HG03342 (cell line): ENCODE results near the gene EIF4A3.

Experiments
- ATAC-seq: cut with Tn5 transposase; IDR thresholded peaks from one replicate; pipeline ENCODE4 v1.9.1; 2021; ENCODE audit warnings: mild to moderate bottlenecking, moderate library complexity; ENCODE audit not compliant: unreplicated experiment

The EIF4A3 gene

DNA sequence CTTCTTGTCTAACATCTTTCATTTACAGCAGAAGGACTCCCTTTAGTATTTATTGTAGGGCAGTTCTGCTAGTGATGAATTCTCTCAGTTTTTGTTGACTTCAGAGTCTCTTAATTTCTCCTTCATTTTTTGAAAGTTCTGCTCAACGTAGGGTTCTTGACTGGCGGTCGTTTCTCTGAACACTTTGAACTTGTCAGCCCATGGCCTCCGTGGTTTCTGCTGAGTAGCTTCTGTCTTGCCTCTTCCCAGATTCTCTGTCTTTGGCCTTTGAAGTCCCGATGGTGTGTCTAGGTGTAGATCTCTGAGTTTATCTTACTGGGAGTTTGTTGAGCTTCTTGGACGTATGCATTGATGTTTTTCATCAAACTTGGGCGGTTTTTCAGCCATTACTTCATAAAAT lies 32.2 kb downstream of the EIF4A3 start:
- ATAC-seq, result no peak

GRCh38 chr17:80113033-80113484 lies 33.9 kb downstream of the EIF4A3 start:
- no peak for ATAC-seq

DNA sequence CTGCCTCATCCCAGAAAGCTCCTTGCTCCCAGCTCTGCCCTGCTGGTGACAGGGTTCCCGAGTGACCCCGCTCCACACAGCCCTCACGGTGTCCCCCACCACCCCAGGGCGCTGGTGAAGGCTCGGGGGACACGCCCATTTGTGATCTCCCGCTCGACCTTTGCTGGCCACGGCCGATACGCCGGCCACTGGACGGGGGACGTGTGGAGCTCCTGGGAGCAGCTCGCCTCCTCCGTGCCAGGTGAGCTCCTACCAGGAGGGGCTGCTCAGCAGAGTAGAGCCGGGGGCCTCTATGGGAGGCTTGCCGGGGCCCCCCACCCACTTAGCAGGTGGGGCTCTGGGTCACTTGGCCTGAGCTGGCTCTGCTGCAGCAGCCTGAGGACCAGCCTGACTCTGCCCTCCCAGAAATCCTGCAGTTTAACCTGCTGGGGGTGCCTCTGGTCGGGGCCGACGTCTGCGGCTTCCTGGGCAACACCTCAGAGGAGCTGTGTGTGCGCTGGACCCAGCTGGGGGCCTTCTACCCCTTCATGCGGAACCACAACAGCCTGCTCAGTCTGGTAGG lies 34.4 kb downstream of the EIF4A3 start:
- ATAC-seq, result no peak

DNA sequence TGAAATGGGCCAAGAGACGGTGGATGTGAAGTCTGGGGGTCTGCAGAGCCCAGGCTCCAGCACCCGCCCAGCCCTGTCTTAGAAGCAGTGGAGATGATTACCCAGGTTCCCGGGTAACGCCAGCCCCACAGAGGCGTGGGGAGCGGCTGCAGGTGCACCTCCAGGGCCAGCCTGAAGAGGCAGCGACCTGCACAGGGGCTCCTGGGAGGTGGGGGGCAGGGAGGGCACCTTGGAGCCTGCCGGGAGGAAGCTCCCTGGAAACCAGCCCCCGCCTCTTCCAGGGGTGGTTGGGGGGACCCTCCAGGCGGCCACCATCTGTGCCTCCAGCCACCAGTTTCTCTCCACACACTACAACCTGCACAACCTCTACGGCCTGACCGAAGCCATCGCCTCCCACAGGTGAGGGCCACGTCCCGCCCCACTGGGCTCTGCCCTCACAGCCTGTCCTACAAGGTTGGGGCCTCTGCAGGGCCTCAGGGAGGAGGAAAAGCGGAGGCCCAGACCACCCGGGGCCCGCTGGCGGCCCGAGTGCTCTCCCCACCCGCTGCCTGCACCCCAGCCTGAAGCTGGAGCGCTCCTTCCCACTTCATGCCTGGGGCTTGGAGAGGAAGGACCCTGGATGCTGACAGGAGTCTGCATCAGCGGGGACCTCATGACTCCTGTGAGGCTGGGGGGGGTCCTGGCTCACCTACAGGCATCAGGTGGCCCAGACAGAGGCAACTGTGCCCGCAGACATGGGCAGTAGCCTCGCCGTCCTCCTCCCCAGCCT lies 35.0 kb downstream of the EIF4A3 start:
- no peak for ATAC-seq

DNA sequence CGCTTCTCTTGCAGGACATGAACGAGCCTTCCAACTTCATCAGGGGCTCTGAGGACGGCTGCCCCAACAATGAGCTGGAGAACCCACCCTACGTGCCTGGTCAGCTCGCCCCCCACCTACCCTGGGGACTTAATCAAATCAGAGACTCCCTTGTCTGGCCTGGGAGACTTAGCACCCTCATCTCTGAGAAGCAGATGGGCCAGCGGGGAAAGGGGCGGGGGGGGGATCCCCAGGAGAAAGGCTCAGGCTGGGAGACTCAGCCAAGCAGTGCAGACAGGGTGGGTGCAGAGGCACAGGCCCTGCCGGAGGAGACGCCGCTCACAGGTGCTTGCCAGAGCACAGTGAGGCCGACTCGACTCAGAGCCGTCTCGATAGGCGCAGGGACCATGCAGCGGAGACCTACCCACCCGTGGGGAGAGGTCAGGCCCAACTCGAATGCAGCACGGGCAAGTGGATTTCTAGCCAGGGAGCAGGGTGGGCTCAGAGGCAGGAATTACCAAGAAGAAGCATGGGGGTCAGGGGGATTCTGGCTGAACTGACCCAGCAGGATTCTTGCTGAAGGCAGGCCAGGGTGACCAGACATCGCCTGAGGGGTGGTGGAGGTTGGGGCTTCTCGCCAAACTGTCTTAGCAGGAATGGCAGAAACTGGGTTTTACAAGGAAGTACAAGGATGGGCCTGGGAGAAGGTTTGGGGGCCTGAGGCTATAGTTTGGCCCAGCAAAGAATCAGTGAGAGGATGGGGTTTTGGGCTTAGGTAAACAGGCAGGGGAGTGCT lies 35.8 kb downstream of the EIF4A3 start:
- no peak for ATAC-seq

- no peak for ATAC-seq
Observed at GRCh38 chr17:80110447-80110812, 36.5 kb downstream of the EIF4A3 start.

DNA sequence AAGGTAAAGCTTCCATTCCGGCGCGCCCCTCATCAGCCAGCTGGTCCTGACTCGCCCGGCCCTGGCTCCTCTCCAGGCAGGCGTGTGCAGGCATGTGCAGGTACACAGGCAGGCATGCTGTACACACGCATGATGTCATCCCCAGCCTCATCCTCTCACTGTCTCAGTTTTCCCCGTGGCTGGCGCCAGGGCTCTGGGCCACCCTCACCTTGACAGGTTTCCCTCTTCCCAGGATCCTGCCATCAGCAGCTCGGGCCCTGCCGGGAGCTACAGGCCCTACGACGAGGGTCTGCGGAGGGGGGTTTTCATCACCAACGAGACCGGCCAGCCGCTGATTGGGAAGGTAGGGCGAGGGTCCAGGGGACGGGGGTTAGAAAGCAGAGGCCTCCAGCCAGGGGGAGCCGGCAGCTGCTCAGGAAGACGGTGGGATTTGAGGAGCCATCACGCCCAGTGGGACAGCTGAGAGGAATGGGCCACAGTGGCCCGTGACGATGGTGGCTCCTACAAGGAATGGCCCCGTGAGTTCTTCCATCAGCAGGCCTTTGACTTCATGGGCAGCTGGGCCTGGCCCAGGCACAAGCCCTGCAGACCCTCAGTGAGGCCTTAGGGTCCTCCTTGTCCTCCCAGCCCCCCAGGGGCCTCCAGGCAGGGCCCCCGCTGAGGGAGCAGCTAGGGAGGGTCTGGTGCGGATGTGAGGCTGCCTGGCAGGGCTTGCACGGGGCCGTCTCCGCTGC lies 37.0 kb downstream of the EIF4A3 start:
- ATAC-seq, result no peak

GRCh38 chr17:80109066-80109660 lies 37.8 kb downstream of the EIF4A3 start:
- no peak for ATAC-seq

DNA sequence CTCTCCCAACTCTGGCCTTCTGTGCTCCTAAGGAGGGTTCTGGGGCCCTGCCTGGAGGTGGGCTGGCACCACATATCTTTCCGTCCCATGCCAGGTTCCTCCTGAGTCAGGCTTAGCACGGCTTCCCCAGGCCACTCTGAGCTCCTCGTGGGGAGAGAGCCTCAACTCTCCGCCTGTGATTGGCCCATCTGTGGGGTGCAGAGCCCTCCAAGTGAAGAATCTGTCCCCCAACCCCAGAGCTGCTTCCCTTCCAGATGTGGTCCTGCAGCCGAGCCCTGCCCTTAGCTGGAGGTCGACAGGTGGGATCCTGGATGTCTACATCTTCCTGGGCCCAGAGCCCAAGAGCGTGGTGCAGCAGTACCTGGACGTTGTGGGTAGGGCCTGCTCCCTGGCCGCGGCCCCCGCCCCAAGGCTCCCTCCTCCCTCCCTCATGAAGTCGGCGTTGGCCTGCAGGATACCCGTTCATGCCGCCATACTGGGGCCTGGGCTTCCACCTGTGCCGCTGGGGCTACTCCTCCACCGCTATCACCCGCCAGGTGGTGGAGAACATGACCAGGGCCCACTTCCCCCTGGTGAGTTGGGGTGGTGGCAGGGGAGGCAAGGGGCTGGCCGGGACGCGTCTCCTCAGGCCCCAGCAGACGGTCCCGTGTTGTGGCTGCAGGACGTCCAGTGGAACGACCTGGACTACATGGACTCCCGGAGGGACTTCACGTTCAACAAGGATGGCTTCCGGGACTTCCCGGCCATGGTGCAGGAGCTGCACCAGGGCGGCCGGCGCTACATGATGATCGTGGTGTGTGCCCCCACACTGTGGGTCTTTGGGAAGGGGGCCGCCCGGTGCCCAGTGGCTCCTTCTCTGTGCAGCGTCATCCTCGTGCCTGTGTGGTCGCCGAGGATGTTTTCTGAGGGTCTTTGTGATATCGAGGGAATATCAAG lies 38.6 kb downstream of the EIF4A3 start:
- no peak for ATAC-seq

- ATAC-seq, result no peak
Observed at GRCh38 chr17:80107231-80108021, 39.5 kb downstream of the EIF4A3 start.

- no peak for ATAC-seq
Observed at GRCh38 chr17:80106751-80107150, 40.2 kb downstream of the EIF4A3 start.

DNA sequence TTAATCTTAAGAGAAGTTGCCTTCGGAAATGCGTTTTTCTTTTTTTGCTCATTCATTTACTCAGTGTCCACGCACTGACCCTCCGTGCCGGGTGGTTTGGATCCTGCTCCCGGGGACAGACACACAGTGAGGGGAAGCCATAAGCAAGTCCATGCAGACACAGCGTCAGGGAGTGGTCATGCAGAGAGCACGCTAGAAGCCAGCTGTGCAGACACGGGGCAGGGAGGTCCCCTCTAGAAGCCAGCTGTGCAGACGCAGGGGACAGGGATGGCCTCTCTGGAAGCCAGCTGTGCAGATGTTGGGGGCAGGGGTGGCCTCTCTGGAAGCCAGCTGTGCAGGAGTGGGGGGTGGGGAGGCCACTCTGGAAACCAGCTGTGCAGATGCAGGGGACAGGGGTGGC lies 40.8 kb downstream of the EIF4A3 start:
- no peak for ATAC-seq

- ATAC-seq, result no peak
Observed at GRCh38 chr17:80105762-80106161, 41.2 kb downstream of the EIF4A3 start.

GRCh38 chr17:80104956-80105375 lies 42.0 kb downstream of the EIF4A3 start:
- ATAC-seq, result no peak

GRCh38 chr17:80104321-80104955 lies 42.5 kb downstream of the EIF4A3 start:
- ATAC-seq, result no peak

DNA sequence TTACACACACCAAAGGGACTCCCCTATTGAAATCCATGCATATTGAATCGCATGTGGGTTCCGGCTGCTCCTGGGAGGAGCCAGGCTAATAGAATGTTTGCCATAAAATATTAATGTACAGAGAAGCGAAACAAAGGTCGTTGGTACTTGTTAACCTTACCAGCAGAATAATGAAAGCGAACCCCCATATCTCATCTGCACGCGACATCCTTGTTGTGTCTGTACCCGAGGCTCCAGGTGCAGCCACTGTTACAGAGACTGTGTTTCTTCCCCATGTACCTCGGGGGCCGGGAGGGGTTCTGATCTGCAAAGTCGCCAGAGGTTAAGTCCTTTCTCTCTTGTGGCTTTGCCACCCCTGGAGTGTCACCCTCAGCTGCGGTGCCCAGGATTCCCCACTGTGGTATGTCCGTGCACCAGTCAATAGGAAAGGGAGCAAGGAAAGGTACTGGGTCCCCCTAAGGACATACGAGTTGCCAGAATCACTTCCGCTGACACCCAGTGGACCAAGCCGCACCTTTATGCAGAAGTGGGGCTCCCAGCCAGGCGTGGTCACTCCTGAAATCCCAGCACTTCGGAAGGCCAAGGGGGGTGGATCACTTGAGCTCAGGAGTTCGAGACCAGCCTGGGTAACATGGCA lies 43.4 kb downstream of the EIF4A3 start:
- ATAC-seq, result no peak

GRCh38 chr17:80102664-80103448 lies 44.1 kb downstream of the EIF4A3 start:
- no peak for ATAC-seq
